Activated B cell treated with CpG ODN at 0.5 μM for 24 hours (primary cell): Measurements from ENCODE around the gene LRG1. TPM values are rescaled to one million over a fixed set of nuclear protein-coding genes. Genes with fewer than 3 reads are reported as not detected.

Experiments used
- ATAC-seq: fragments of 200-7000 bp; cut with Tn5 transposase; one replicate; pipeline ENCODE4 v1.10.0; 2021; ENCODE audit warnings: low read depth, mild to moderate bottlenecking, moderate library complexity
- CTCF ChIA-PET: fragments of 350-600 bp; sonication (Branson Sonifier 250); formaldehyde crosslinking; loops from one replicate; lab custom pipeline; 2021; ENCODE audit warnings: antibody characterized with exemption; lab: Charles Lee
- POLR2A ChIA-PET: fragments of 350-600 bp; sonication (Branson Sonifier 250); formaldehyde crosslinking; loops from one replicate; lab custom pipeline; 2021; ENCODE audit warnings: antibody characterized with exemption; lab: Charles Lee
- DNase-seq: peaks from one replicate; pipeline ENCODE4 v3.0.0; 2022
- H3K27ac Mint-ChIP-seq: one replicate; pipeline ENCODE4 v1.8.0; 2020; ENCODE audit warnings: mixed read lengths
- H3K27me3 Mint-ChIP-seq: one replicate; pipeline ENCODE4 v1.8.0; 2021; ENCODE audit warnings: mixed read lengths
- H3K36me3 Mint-ChIP-seq: one replicate; pipeline ENCODE4 v1.8.0; 2021; ENCODE audit warnings: low read depth, mixed read lengths
- H3K4me1 Mint-ChIP-seq: one replicate; pipeline ENCODE4 v1.8.0; 2021; ENCODE audit warnings: mixed read lengths
- H3K4me3 Mint-ChIP-seq: one replicate; pipeline ENCODE4 v1.8.0; 2020; ENCODE audit warnings: mild to moderate bottlenecking, mixed read lengths
- H3K9me3 Mint-ChIP-seq: one replicate; pipeline ENCODE4 v1.8.0; 2020; ENCODE audit warnings: mixed read lengths
- CTCF ChIP-seq: fragments of 200-600 bp; IDR thresholded peaks from one replicate; pipeline ENCODE4 v1.8.0; 2022; ENCODE audit warnings: antibody characterized with exemption, mild to moderate bottlenecking
- intact Hi-C: fragments of 100-400 bp; cut with micrococcal nuclease; formaldehyde crosslinking; loops from one replicate; pipeline ENCODE4 v1.15.1; 2024
- total RNA-seq: library from RNA; stranded (reverse); gene quantifications from 2 replicates; pipeline ENCODE4 v1.2.3, GENCODE V29; 2022

The LRG1 gene
- total RNA-seq, 1 donor from 2014 or later: 2.0 TPM

DNA sequence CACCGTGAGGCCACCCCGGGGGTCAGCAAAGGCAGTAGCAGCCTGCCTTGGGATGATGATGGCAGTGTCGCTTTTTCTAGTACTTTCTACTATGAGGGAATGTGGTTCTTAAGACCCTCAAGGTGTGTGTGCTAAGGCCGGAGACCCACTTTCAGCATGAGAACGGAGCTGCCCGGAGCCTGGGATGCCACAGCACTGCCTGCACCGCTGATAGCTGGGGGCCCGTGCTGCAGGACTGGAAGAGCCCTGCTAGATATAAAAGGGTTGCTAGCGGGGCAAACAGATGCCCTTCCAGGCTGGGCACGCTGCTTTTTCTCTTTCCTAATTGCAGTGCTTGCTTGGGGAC lies 36.0 kb downstream of the LRG1 start:
- intact Hi-C loops: no loop called here
- CTCF ChIA-PET: no interaction called here
- H3K27ac Mint-ChIP-seq: no peak overlapping the region
- DNase-seq (no peak), ATAC-seq (no peak)
- H3K9me3 Mint-ChIP-seq: no peaks in the 10 kb centered on the region
- TF ChIP-seq CTCF: no peak
- peaks cover 37% of the 10 kb centered on the region for H3K36me3 Mint-ChIP-seq
- POLR2A ChIA-PET: no interaction called here
- H3K27me3 Mint-ChIP-seq: no peaks in the 10 kb centered on the region
- H3K4me3 Mint-ChIP-seq: no peak overlapping the region
- no peaks in the 10 kb centered on the region for H3K4me1 Mint-ChIP-seq

- intact Hi-C loops: no loop called here
- no peak for TF ChIP-seq CTCF
- Mint-ChIP-seq H3K4me1 (no peaks in the 10 kb centered on the region), H3K36me3 (peaks cover 39% of the 10 kb centered on the region), H3K9me3 (no peaks in the 10 kb centered on the region), H3K27me3 (no peaks in the 10 kb centered on the region), H3K4me3 (no peak overlapping the region), H3K27ac (no peak overlapping the region)
- ChIA-PET CTCF (no interaction called here), POLR2A (no interaction called here)
- no peak for ATAC-seq
- DNase-seq: no peak
These were observed 36.6 kb downstream of the LRG1 start for GRCh38 chr19:4503132-4503824.

DNA sequence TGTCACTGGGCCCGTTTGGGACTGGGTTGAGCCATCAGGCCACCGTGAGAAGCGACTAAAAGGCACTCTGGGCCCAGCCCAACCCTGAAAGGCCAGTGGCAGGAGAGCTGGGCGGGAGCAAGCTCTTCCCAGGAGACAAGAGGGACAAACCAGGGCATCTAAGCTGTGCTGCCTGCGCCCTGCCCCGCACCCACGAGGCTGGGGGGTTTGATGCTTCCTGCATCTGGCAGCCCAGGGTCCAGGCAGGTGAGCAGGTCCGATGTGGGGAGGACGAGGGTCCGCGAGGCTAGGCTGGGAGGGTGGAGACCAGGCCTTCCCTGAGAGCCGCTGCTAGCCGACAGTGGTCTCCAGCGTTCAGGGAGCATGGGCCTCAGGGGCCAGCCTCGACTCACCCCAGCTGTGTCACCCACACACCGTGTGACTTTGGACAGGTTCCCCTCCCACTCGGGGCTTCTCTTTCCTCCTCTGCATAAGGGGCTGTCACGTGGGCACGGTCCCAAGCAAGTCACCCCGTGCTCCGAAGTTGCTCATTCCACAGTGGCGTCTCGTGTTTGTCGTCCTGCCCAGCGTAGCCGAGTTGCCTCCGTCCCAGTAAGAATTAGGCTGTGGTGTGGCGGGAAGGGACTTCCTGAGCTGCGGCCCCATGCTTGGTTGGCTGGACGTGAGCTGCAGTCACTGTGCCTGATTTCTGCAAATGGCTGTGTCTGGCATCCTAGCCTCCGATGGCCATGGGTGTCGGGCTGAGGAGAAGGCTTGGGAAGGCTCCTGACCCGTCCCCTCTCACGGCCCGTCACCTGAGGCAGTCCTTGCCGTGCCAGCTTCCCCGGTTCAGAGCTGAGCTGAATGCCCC lies 37.3 kb downstream of the LRG1 start:
- peaks cover 41% of the 10 kb centered on the region for H3K36me3 Mint-ChIP-seq
- intact Hi-C loops: no loop called here
- no peak overlapping the region for H3K4me3 Mint-ChIP-seq
- DNase-seq (no peak), ATAC-seq (no peak)
- H3K9me3 Mint-ChIP-seq: no peaks in the 10 kb centered on the region
- H3K27me3 Mint-ChIP-seq: no peaks in the 10 kb centered on the region
- POLR2A ChIA-PET: no interaction called here
- no peaks in the 10 kb centered on the region for H3K4me1 Mint-ChIP-seq
- CTCF ChIA-PET: no interaction called here
- no peak overlapping the region for H3K27ac Mint-ChIP-seq
- TF ChIP-seq CTCF: no peak

DNA sequence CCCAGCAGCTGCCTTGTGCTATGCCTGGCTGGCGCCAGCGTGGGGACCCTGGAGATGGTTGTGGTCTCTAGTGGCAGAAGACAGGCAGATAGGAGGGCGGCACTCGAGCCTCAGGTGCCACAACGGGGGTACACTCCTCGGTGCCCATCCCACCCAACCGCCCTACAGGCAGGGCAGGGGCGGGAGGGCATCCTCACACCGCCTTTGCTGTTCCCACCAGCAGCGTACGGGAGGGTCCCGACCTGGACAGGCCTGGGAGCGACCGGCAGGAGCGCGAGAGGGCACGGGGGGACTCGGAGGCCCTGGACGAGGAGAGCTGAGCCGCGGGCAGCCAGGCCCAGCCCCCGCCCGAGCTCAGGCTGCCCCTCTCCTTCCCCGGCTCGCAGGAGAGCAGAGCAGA lies 38.1 kb downstream of the LRG1 start:
- H3K27ac Mint-ChIP-seq: no peak overlapping the region
- intact Hi-C loops: no loop called here
- no peak overlapping the region for H3K4me3 Mint-ChIP-seq
- no peaks in the 10 kb centered on the region for H3K27me3 Mint-ChIP-seq
- peaks cover 44% of the 10 kb centered on the region for H3K36me3 Mint-ChIP-seq
- no peak for TF ChIP-seq CTCF
- POLR2A ChIA-PET: no interaction called here
- no peaks in the 10 kb centered on the region for H3K4me1 Mint-ChIP-seq
- DNase-seq (no peak), ATAC-seq (no peak)
- no peaks in the 10 kb centered on the region for H3K9me3 Mint-ChIP-seq
- CTCF ChIA-PET: no interaction called here

DNA sequence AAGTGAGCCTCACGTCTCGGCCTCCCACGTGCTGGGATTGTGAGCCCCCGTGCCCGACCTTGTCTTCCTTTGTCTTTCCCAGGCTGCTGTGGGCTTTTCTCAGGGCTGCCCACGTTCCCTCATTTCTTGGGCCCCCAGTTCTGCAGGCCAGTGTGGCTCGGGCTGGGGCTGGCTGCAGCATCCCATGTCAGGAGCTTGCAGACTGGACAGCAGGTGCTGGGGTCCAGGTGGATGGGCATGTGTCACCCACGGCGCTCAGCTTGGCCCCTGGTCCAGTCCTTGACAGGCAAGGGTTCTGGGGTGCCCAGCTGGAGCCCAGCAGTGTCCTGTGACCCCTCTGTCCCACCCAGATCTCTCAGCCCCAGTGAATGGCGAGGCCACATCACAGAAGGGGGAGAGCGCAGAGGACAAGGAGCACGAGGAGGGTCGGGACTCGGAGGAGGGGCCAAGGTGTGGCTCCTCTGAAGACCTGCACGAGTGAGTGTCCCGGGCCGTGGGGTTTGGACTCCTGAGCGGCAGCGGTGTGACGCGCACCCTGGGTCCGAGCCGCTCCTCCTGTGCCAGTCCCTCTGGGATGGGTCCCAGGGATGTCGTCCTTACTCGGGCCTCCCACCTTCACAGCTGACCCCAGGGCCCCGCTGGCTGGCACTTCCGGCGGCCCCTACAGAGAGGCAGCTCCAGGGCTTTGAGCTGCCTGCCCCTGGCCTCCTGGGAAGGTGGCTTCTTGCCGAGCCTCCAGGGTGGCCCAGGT lies 38.8 kb downstream of the LRG1 start:
- ChIA-PET POLR2A (interaction anchor here (0.7 kb wide), 1 partner anchor 1222 kb away, joined by 4 read pairs; no protein-coding TSS in a partner anchor), CTCF (no interaction called here)
- DNase-seq (no peak), ATAC-seq (no peak)
- Mint-ChIP-seq H3K4me3 (no peak overlapping the region), H3K27ac (no peak overlapping the region), H3K36me3 (peaks cover 43% of the 10 kb centered on the region), H3K9me3 (no peaks in the 10 kb centered on the region), H3K27me3 (no peaks in the 10 kb centered on the region), H3K4me1 (no peaks in the 10 kb centered on the region)
- TF ChIP-seq CTCF: no peak
- intact Hi-C loops: no loop called here
